SH-SY5Y (cell line): ENCODE results near the gene JAKMIP2.

ENCODE experiments used
- GATA2 ChIP-seq: IDR thresholded peaks from 2 replicates; pipeline ENCODE4 v1.6.1; 2011; ENCODE audit warnings: mild to moderate bottlenecking, low read depth, low read length
- GATA3 ChIP-seq: IDR thresholded peaks from 2 replicates; pipeline ENCODE4 v1.6.1; 2011; ENCODE audit warnings: low read depth, mild to moderate bottlenecking, low read length, moderate library complexity

DNA sequence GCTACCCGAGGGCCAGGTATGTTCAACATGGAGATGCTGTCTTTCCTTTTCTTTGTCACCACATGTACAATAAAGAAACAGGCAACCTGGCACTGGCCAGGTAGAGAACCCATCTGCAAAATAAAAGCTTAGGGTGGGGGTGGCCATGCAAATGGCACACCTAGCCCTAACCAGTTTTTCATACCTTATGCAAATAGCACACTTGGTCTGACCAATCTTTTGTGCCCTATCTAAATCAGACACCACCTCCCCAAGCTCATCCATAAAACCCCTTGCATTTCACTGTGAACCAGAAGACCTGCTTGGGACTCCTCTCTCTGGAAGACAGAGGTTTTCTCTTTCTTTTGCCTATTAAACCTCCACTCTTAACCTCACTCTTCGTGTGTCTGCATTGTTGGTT is 33.9 kb downstream of the JAKMIP2 start:
- TF ChIP-seq GATA3 (no peak), GATA2 (no peak)
